SHP77 (cell line): ENCODE measurements around the gene SORBS1.

ENCODE experiments used
- DNase-seq, 2 experiments: peaks; one replicate each; lab custom pipeline; 2025; lab: John Stamatoyannopoulos, UW

SORBS1 gene

DNA sequence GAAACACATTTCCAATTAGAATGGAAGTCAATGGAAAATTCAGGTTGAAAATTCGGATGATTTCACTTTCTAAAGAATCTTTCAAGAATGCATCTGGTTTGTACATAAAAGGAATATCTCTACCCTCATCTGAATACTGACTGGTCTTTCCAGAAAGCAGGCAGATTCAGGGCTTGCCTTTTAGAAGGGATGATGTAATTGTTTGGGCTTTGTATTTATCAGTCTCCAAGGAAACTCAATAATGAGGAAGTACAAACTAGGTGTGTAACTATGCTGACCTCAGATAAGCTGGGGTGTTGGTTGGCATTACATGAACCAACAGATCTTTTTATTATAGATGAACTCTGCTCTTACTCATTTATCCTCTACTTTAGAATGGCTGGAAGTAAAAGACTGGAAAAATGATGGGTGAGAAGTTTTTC is 294.5 kb downstream of the SORBS1 start:
- DNase-seq = no peak

DNA sequence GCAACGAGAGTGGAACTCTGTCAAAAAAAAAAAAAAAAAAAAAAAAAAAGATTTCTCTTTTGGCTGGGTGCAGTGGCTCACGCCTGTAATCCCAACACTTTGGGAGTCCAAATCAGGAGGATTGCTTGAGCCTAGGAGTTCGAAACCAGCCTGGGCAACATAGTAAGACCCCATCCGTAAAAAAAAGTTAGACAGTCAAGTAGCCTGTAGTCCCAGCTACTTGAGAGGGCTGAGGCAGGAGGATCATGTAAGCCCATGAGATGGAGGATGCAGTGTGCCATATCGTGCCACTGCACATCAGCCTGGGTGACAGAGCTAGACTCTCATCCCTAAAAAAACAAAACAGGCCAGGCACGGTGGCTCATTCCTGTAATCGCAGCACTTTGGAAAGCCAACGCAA is 295.6 kb downstream of the SORBS1 start:
- no peak for DNase-seq

DNA sequence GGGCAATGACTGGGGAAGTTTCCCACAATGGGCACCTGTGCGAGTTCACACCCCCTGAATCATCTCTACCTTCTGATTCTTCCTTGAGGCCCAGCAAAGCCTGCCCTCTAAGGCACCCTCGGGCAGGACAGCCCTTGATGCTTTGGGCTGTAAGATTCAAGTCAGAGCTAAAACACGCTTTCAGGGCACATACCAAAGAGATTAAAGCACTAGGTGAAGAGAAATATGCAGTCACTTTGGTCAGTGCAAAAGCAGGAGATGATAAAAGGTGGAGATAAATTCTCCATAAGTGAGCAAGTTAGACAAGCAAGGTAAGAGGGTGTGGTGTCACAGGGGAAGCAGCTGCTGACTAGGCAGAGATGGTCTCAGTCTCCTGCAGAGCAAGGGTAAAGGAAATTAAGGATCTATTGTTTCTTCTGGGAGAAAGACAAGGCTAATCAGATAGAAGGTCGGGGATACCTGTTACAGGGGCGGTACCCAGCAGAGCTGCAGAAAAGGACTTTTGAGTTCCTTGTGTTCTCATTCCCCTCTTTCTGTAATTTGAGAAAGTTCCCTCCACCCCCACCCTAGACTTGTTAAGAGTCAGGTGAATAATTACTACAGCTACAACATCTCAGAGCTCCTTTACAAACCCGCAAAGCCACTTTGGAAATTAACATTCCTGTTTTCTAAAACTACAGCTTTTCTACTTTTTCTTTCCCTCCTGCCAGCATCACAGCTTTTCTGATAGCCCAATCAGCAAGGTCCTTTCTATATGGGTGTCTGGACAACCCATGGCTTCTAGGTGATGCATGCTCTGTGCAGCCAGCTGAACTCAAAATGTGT is 296.7 kb downstream of the SORBS1 start:
- no peak for DNase-seq

DNA sequence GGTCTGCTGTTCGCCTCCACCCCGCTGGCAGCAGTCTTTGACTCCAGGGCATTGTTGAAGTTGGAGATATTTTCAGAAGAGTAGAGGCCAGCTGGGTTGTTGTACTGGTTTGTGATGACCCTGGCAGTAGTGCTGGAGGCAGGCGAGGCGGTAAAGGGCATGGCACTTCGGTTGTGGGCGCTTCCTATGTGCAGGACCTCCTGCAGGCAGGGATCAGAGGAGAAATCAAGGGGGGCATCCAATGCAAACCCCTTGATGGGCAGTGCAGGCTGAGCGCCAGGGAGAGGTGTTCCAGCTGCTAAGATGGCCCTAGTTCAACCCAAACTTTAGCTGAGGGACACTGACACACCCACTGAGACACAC is 297.3 kb downstream of the SORBS1 start:
- DNase-seq = no peak

DNA sequence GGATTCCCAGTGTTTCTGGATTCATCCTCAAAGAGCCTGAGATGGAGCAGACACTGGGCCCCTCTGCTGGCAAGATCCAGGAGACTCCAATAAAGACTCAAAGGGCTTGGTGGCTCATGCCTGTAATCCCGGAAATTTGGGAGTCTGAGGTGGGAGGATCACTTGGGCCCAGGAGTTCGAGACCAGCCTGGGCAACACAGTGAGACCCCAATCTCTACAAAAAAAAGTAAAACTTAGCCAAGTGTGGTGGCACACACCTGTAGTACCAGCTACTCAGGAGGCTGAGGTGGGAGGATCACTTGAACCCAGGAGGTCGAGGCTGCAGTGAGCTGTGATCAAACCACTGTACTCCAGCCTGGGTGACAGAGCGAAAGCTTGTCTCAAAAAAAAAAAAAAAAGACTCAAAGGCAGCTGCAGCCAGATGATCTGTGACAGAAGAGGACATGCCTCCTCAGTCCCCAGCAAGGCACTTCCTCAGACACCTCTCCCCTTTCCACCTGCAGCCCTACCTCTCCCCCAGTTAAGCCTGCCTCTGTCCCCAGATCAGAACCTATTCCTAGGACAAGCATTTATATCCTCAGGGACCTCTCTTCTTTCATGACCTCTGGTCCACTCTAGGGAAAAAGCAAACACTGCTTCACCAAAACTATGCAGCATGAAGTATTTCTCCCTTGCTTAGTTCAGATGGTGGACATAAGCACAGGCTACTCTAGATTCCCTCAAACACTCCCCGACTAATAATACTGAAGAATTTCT is 298.2 kb downstream of the SORBS1 start:
- no peak for DNase-seq

DNA sequence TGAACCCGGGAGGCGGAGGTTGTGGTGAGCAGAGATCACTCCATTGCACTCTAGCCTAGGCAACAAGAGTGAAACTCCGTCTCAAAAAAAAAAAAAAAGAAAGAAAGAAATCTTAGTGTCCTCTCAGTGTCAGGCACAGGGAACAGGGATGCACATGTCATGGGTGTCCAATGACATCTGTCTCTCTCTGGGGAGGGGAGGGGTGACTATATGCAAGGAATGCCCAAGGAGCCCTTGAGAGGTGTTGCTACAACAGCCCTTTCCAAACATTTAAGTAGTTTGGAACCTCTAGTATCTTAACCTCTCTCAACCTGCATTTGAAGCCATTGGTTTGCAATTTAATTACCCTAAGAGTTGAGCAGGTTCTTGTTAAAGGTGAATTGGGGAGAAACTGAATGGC is 299.2 kb downstream of the SORBS1 start:
- no peak for DNase-seq
